KMS-11 (cell line): Measurements from ENCODE around the gene TLE4.
"Not testable (repeated sequence)": the region's sequence is repeated elsewhere in the genome, so short reads cannot be mapped to it uniquely, and the experiment has no call there.

Experiments used
- H2AFZ ChIP-seq: fragments of 200-600 bp; sonication (generic); 2 replicates; pipeline ENCODE4 v1.6.1; 2016; ENCODE audit warnings: antibody characterized with exemption, mixed run types, low read depth
- H3K27ac ChIP-seq: fragments of 200-600 bp; sonication (generic); 2 replicates; pipeline ENCODE4 v1.6.1; 2016; ENCODE audit warnings: mild to moderate bottlenecking, mixed run types
- H3K27me3 ChIP-seq: fragments of 200-600 bp; sonication (generic); 2 replicates; pipeline ENCODE4 v1.6.1; 2017; ENCODE audit warnings: mild to moderate bottlenecking, low read depth, mixed run types, moderate library complexity; ENCODE audit not compliant: insufficient read depth
- H3K36me3 ChIP-seq: fragments of 200-600 bp; sonication (generic); 2 replicates; pipeline ENCODE4 v1.6.1; 2017; ENCODE audit warnings: mild to moderate bottlenecking, mixed run types; ENCODE audit not compliant: insufficient read depth
- H3K4me1 ChIP-seq: fragments of 200-600 bp; sonication (generic); 2 replicates; pipeline ENCODE4 v1.6.1; 2016; ENCODE audit warnings: mild to moderate bottlenecking, low read depth, mixed run types; ENCODE audit not compliant: poor library complexity, severe bottlenecking
- H3K4me2 ChIP-seq: fragments of 200-600 bp; sonication (generic); 2 replicates; pipeline ENCODE4 v1.7.0; 2016; ENCODE audit warnings: mild to moderate bottlenecking, mixed run types
- H3K4me3 ChIP-seq: fragments of 200-600 bp; sonication (generic); IDR thresholded peaks from 2 replicates; pipeline ENCODE4 v1.6.1; 2017; ENCODE audit warnings: low read depth, low read length, mixed read lengths; ENCODE audit not compliant: insufficient read depth
- H3K79me2 ChIP-seq: fragments of 200-600 bp; sonication (generic); 2 replicates; pipeline ENCODE4 v1.6.1; 2016; ENCODE audit warnings: low read depth, mixed run types; ENCODE audit not compliant: insufficient read depth
- H3K9ac ChIP-seq: fragments of 200-600 bp; sonication (generic); 2 replicates; pipeline ENCODE4 v1.6.1; 2016; ENCODE audit warnings: mild to moderate bottlenecking, mixed run types
- H4K20me1 ChIP-seq: fragments of 200-600 bp; sonication (generic); 2 replicates; pipeline ENCODE4 v1.6.1; 2016; ENCODE audit warnings: mild to moderate bottlenecking, mixed run types; ENCODE audit not compliant: insufficient read depth
- TF ChIP-seq, protein P1 (sequence below): fragments of 200-600 bp; sonication (generic); conservative IDR thresholded peaks from 2 replicates; pipeline ENCODE4 v1.6.1; 2017; ENCODE audit warnings: low read depth, mild to moderate bottlenecking, antibody characterized with exemption, low read length, moderate library complexity, mixed read lengths

Gene TLE4

DNA sequence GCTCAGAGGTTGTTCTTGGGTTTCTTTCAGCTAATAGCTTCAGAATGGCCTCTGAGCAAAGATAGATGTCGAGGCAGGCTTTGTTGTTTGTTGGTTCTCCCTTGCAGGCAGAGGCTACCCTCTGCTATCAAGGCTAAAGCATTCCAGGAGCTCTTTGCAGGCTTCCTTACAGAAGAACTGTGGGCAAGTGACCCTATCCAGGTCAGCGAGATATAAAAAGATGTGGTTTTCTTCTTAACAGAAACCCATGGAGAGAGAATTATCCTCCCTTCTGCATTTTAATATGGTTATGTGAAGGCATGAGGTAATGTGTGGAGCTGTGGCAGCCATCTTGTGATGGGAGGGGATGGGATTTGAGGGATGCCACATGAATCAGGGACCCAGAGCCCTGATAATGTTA is 67.0 kb downstream of the TLE4 start:
- Histone ChIP-seq H3K79me2 (no peaks in the 10 kb centered on the region), H2AFZ (no peak overlapping the region), H3K4me2 (no peak overlapping the region), H3K36me3 (no peaks in the 10 kb centered on the region), H3K4me3 (no peak overlapping the region), H3K27me3 (no peaks in the 10 kb centered on the region), H3K4me1 (no peaks in the 10 kb centered on the region), H4K20me1 (no peaks in the 10 kb centered on the region), H3K27ac (no peak overlapping the region), H3K9ac (no peak overlapping the region)
- TF ChIP-seq, protein P1, sequence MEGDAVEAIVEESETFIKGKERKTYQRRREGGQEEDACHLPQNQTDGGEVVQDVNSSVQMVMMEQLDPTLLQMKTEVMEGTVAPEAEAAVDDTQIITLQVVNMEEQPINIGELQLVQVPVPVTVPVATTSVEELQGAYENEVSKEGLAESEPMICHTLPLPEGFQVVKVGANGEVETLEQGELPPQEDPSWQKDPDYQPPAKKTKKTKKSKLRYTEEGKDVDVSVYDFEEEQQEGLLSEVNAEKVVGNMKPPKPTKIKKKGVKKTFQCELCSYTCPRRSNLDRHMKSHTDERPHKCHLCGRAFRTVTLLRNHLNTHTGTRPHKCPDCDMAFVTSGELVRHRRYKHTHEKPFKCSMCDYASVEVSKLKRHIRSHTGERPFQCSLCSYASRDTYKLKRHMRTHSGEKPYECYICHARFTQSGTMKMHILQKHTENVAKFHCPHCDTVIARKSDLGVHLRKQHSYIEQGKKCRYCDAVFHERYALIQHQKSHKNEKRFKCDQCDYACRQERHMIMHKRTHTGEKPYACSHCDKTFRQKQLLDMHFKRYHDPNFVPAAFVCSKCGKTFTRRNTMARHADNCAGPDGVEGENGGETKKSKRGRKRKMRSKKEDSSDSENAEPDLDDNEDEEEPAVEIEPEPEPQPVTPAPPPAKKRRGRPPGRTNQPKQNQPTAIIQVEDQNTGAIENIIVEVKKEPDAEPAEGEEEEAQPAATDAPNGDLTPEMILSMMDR, result no peak

DNA sequence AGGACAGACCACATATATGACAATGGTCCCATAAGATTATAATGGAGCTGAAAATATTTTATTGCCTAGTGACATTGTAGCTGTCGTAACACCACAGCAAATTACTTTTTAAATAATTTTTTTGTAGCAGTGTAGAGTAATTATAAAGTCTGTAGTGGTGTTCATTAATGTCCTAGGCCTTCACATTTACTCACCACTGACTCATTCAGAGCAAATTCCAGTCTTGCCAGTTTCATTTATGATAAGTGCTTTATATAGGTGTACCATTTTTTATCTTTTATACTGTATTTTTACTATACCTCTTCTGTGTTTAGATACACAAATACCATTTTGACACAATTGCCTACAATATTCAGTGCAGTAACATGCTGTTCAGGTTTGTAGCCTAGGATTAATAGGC is 67.6 kb downstream of the TLE4 start:
- Histone ChIP-seq H3K79me2 (no peaks in the 10 kb centered on the region), H3K36me3 (no peaks in the 10 kb centered on the region)

DNA sequence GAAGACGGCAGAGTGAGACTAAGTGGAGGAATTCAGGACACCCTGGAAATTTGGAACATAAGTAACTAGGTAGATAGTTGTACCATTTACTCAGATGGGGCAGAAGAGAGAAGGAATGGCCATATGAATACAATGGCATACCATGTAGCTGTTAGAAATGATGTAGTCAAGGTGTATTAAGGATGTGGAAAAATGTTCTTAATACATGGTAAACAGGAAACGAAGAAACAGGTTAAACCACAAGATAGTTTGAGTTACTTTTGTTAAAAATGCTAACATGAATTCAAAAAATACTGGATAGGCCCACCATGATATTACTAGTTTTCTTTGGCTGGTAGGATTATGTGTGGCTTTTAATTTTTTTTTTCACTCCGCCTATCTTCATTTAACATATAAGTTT is 68.3 kb downstream of the TLE4 start:
- not testable (repeated sequence) for H3K27me3 ChIP-seq, H3K79me2 ChIP-seq, H2AFZ ChIP-seq, H3K4me2 ChIP-seq, H3K27ac ChIP-seq, H4K20me1 ChIP-seq, H3K36me3 ChIP-seq, H3K4me3 ChIP-seq, H3K9ac ChIP-seq, H3K4me1 ChIP-seq

More for the DNA sequence above, 67.6 kb downstream of the TLE4 start:
- no peak overlapping the region for H3K4me2 ChIP-seq
- H4K20me1 ChIP-seq, result no peaks in the 10 kb centered on the region
- no peak overlapping the region for H3K9ac ChIP-seq
- no peak overlapping the region for H3K27ac ChIP-seq
- H3K4me1 ChIP-seq, result no peaks in the 10 kb centered on the region
- H3K4me3 ChIP-seq, result no peak overlapping the region
- H3K27me3 ChIP-seq, result no peaks in the 10 kb centered on the region
- TF ChIP-seq, protein P1, result no peak
- no peak overlapping the region for H2AFZ ChIP-seq

DNA sequence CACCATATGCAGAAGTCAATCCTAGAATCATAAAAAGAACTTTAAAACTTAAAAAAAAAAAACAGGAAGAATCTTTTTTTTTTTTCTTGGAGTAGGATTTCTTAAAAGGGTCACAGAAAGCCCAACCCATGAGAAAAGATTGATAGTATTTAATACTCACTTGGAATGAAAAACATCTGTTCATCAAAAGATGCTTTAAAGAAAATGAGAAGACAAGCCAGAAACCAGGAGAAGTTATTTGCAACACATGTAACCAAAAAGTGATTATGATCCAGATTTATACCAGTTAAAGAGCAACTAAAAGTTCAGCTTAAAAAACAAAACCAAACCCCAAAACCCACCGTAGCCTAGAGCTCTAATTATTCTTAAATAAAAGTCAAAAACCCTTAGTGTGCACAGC is 69.3 kb downstream of the TLE4 start:
- H2AFZ ChIP-seq, result no peak overlapping the region
- H3K4me3 ChIP-seq, result no peak overlapping the region
- H3K27me3 ChIP-seq, result no peaks in the 10 kb centered on the region
- TF ChIP-seq, protein P1, result no peak
- H3K79me2 ChIP-seq, result no peaks in the 10 kb centered on the region
- H3K9ac ChIP-seq, result no peak overlapping the region
- H3K4me1 ChIP-seq, result no peaks in the 10 kb centered on the region
- H4K20me1 ChIP-seq, result no peaks in the 10 kb centered on the region
- no peaks in the 10 kb centered on the region for H3K36me3 ChIP-seq
- no peak overlapping the region for H3K27ac ChIP-seq
- no peak overlapping the region for H3K4me2 ChIP-seq

DNA sequence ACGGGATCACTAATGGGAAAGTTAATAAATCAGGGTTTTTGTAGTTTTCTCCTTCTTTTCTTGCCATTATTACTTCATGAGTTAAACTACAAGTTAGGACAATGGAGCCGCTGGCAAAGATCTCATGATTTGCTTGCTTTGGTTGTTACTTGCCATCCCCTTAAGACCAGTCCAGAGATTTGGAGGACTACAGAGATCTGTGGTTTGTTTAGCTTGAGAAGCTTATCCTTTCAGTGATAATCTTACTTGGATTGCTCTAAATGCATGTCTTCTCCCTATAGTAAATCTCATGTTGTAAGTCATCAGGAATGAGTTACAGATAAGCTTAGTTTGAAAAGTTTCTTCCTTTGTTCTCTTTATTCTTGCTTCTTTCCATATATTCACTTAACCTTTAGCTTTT is 70.9 kb downstream of the TLE4 start:
- Histone ChIP-seq H2AFZ (no peak overlapping the region), H4K20me1 (no peaks in the 10 kb centered on the region), H3K9ac (no peak overlapping the region), H3K27ac (no peak overlapping the region), H3K79me2 (no peaks in the 10 kb centered on the region), H3K27me3 (no peaks in the 10 kb centered on the region), H3K4me1 (no peaks in the 10 kb centered on the region), H3K36me3 (no peaks in the 10 kb centered on the region), H3K4me3 (no peak overlapping the region), H3K4me2 (no peak overlapping the region)
- TF ChIP-seq, protein P1, result no peak
